Tibial nerve (tissue), 4 donors: ENCODE results near the gene SPINDOC. TPM values are rescaled to one million over a fixed set of nuclear protein-coding genes. Genes with fewer than 3 reads are reported as not detected.
A peak's percentile ranks its signal among the peaks of the same experiment; 100 is the strongest.

Experiments
- DNase-seq, 2 donors: peaks; one replicate each; pipeline ENCODE4 v3.0.0-alpha.2; 2019; ENCODE audit warnings: low spot score in 2 of 2
- H3K27ac ChIP-seq, 4 donors: fragments of 200-600 bp; sonication (generic) in 3 of 4; one replicate each; pipeline ENCODE4 v1.5.1; 2017 to 2019; ENCODE audit warnings: mild to moderate bottlenecking in 1 of 4
- H3K27me3 ChIP-seq, 2 donors: fragments of 200-600 bp; sonication (generic) in 1 of 2; one replicate each; pipeline versions ENCODE4 v1.5.1 to v1.6.0; 2017 to 2019
- H3K36me3 ChIP-seq, 3 donors: fragments of 200-600 bp; sonication (generic); one replicate each; pipeline ENCODE4 v1.5.1; 2018 to 2019
- H3K4me1 ChIP-seq, 4 donors: fragments of 200-600 bp; sonication (generic) in 3 of 4; one replicate each; pipeline ENCODE4 v1.5.1; 2017 to 2019
- H3K4me3 ChIP-seq, 4 donors: fragments of 200-600 bp; sonication (generic) in 3 of 4; one replicate each; pipeline ENCODE4 v1.5.1; 2017 to 2019; ENCODE audit warnings: mild to moderate bottlenecking in 1 of 4, moderate library complexity in 1 of 4
- H3K9me3 ChIP-seq, 4 donors: fragments of 200-600 bp; sonication (generic) in 3 of 4; one replicate each; pipeline ENCODE4 v1.5.1; 2017 to 2019
- CTCF ChIP-seq, 5 experiments: fragments of 200-600 bp in 3 of 5; fragments of 450-650 bp in 2 of 5; sonication (generic) in 3 of 5; IDR thresholded peaks; one replicate each; pipeline ENCODE4 v1.5.1; 2016 to 2019; ENCODE audit warnings: antibody characterized with exemption in 5 of 5, mild to moderate bottlenecking in 3 of 5, moderate library complexity in 2 of 5
- EP300 ChIP-seq, 2 donors: sonication (generic); formaldehyde crosslinking; IDR thresholded peaks; one replicate each; pipeline ENCODE4 v1.6.1; 2017; ENCODE audit warnings: antibody characterized with exemption in 2 of 2, mild to moderate bottlenecking in 1 of 2
- POLR2A ChIP-seq, 2 donors: fragments of 450-650 bp; IDR thresholded peaks; one replicate each; pipeline ENCODE4 v1.6.1; 2017; ENCODE audit warnings: antibody characterized with exemption in 2 of 2, mild to moderate bottlenecking in 2 of 2, moderate library complexity in 2 of 2
- WGBS, 2 donors: methylation state at CpG; one replicate each; pipeline ENCODE4 v1.1.5; 2018; 5-methylcytosine and 5-hydroxymethylcytosine counted together
- total RNA-seq, 4 donors: library from RNA; depleted of rRNA; stranded (reverse); fragments of >200 nt; gene quantifications; one replicate each; pipeline ENCODE4 v1.1.0, GENCODE V29; 2016

Gene SPINDOC
- total RNA-seq, 4 donors from 2014 or later, result 5.5 to 14.7 (median 10.0) TPM

DNA sequence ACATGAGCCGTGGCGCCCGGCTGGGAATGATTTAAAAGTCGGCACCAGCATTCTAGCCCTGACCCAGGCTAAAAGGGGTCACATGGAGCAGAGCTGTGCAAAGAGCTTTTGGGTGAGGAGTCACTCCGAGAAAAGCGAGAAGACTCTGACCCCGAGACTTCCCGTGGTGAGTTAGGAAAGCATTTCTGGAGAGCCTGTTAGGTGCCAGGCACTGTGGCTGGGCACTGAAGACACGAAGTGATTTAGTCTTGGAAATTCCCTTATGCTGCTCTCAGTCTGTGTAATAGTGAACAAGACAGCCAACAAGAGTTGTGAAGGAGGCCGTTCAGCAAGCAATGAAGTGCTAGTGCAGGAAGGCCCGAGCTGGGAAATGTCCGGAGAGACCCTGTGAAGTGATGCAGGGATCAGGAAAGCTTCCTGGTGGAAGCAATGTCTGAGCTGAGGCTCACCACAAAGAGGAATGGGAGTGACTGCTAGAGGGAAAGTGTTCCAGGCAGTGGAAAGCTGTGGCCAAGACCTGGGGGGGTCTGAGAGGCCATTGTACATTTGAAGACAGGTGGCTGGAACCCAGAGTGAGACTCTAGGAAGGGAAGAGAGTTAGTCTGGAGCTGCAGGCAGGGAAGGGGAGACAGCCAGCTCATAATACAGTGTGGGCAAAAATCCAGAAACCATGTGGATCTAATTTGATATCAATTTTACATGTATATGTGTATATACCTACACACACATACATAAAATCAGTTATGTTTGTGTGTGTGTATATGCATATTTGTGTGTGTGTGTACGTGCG, 57.3 kb downstream of the SPINDOC start:
- H3K27ac ChIP-seq, result peak overlapping the region in 3 of 4 donors; percentile 30 to 52 (median 43)
- H3K4me1 ChIP-seq, result peaks cover 0 to 90% (median 66%) of the 10 kb centered on the region in 4 donors
- no peaks in the 10 kb centered on the region for H3K36me3 ChIP-seq
- no peaks in the 10 kb centered on the region for H3K27me3 ChIP-seq
- H3K9me3 ChIP-seq, result no peaks in the 10 kb centered on the region
- TF ChIP-seq EP300 (IDR thresholded peaks at IDR 0.05) (no peak), POLR2A (IDR thresholded peaks at IDR 0.05) (no peak), CTCF (IDR thresholded peaks at IDR 0.05) (no peak)
- no peak overlapping the region for H3K4me3 ChIP-seq
- WGBS, 2 donors, result 36 to 38% methylated on average over 14 of the region's 14 CpGs
- DNase-seq, result no peak

- peak; percentile 63 to 82 for DNase-seq
- peaks cover 0 to 74% (median 57%) of the 10 kb centered on the region in 4 donors for H3K4me1 ChIP-seq
- TF ChIP-seq POLR2A (IDR thresholded peaks at IDR 0.05), result peak in 1 of 2 donors; percentile 12
- TF ChIP-seq CTCF (IDR thresholded peaks at IDR 0.05), result peak; percentile 18 to 63 (median 47)
- peak in 1 of 2 donors; percentile 83 for TF ChIP-seq EP300 (IDR thresholded peaks at IDR 0.05)
- WGBS, 2 donors, result 9 to 16% methylated on average over 11 of the region's 11 CpGs
- H3K27ac ChIP-seq, result peak overlapping the region in 3 of 4 donors; percentile 12 to 38 (median 21)
- no peaks in the 10 kb centered on the region for H3K36me3 ChIP-seq
- no peaks in the 10 kb centered on the region for H3K9me3 ChIP-seq
- no peaks in the 10 kb centered on the region for H3K27me3 ChIP-seq
- no peak overlapping the region for H3K4me3 ChIP-seq
These were observed 58.9 kb downstream of the SPINDOC start for GRCh38 chr11:63871962-63872799.

DNA sequence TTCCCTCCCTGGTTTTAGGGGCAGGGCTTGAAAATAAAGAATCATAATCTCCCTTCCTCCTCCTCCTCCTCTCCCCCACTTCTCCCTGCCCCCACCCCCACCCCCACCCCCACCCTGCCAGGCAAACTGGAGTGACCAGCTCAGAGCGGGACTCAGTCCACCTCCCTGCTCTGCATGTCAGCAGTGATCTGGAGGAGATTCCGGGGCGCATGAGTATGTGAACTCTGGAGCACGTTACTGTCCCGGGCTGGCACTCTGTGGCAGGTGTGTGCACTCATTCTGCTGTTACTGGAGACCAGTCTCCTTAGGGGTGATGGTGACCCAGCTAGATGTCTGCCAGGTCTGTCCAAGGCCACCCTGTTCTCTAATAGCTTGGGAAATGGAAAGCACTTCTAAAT, 59.5 kb downstream of the SPINDOC start:
- Histone ChIP-seq H3K4me3 (no peak overlapping the region), H3K27me3 (no peaks in the 10 kb centered on the region), H3K36me3 (no peaks in the 10 kb centered on the region), H3K9me3 (no peaks in the 10 kb centered on the region), H3K27ac (peak overlapping the region in 3 of 4 donors; percentile 4 to 21 (median 12)), H3K4me1 (peaks cover 0 to 70% (median 57%) of the 10 kb centered on the region in 4 donors)
- 56 to 65% methylated on average over 5 of the region's 5 CpGs for WGBS, 2 donors
- DNase-seq, result no peak
- TF ChIP-seq EP300 (IDR thresholded peaks at IDR 0.05) (no peak), CTCF (IDR thresholded peaks at IDR 0.05) (no peak), POLR2A (IDR thresholded peaks at IDR 0.05) (no peak)

GRCh38 chr11:63873311-63873710, 60.1 kb downstream of the SPINDOC start:
- peaks cover 0 to 68% (median 57%) of the 10 kb centered on the region in 4 donors for H3K4me1 ChIP-seq
- no peaks in the 10 kb centered on the region for H3K27me3 ChIP-seq
- H3K36me3 ChIP-seq, result no peaks in the 10 kb centered on the region
- WGBS, 2 donors, result 65 to 71% methylated on average over 5 of the region's 5 CpGs
- H3K9me3 ChIP-seq, result no peaks in the 10 kb centered on the region
- no peak for TF ChIP-seq CTCF (IDR thresholded peaks at IDR 0.05)
- TF ChIP-seq POLR2A (IDR thresholded peaks at IDR 0.05), result no peak
- no peak for TF ChIP-seq EP300 (IDR thresholded peaks at IDR 0.05)
- H3K27ac ChIP-seq, result peak overlapping the region in 2 of 4 donors; percentile 4 to 21
- DNase-seq, result no peak
- H3K4me3 ChIP-seq, result no peak overlapping the region
